Gastrocnemius medialis (tissue), 4 donors: Measurements from ENCODE around the gene UNC93A. TPM values are rescaled to one million over a fixed set of nuclear protein-coding genes. Genes with fewer than 3 reads are reported as not detected.
"Not testable (repeated sequence)": the region's sequence is repeated elsewhere in the genome, so short reads cannot be mapped to it uniquely, and the experiment has no call there.

Experiments used
- ATAC-seq, 2 donors: fragments of 150-250 bp; one replicate each; pipeline ENCODE4 v1.9.1; 2016
- DNase-seq, 2 donors: peaks; one replicate each; pipeline ENCODE4 v3.0.0-alpha.2; 2019
- H3K27ac ChIP-seq, 4 donors: fragments of 200-600 bp; sonication (generic); 1 replicate in 1 of 4; 2 replicates in 3 of 4; pipeline ENCODE4 v1.5.1; 2016 to 2018; ENCODE audit warnings: mild to moderate bottlenecking in 2 of 4, moderate library complexity in 1 of 4
- H3K27me3 ChIP-seq, 3 donors: fragments of 200-600 bp; sonication (generic) in 2 of 3; 1 replicate in 1 of 3; 2 replicates in 2 of 3; pipeline versions ENCODE4 v1.5.1 to v1.6.0; 2016 to 2019; ENCODE audit warnings: mild to moderate bottlenecking in 1 of 3, moderate library complexity in 1 of 3
- H3K36me3 ChIP-seq, 2 donors: fragments of 200-600 bp; sonication (generic) in 1 of 2; one replicate each; pipeline ENCODE4 v1.5.1; 2017 to 2018
- H3K4me1 ChIP-seq, 2 donors: fragments of 200-600 bp; sonication (generic) in 1 of 2; one replicate each; pipeline ENCODE4 v1.5.1; 2016 to 2017; ENCODE audit warnings: mild to moderate bottlenecking in 2 of 2
- H3K4me3 ChIP-seq, 4 donors: fragments of 200-600 bp; sonication (generic) in 3 of 4; 1 replicate in 1 of 4; 2 replicates in 3 of 4; pipeline ENCODE4 v1.5.1; 2016 to 2019; ENCODE audit warnings: mild to moderate bottlenecking in 2 of 4
- H3K9me3 ChIP-seq, 3 donors: fragments of 200-600 bp; sonication (generic) in 2 of 3; 1 replicate in 1 of 3; 2 replicates in 2 of 3; pipeline ENCODE4 v1.5.1; 2016 to 2019
- POLR2A ChIP-seq, 2 donors: fragments of 450-650 bp; IDR thresholded peaks; one replicate each; pipeline ENCODE4 v1.6.1; 2017; ENCODE audit warnings: antibody characterized with exemption in 2 of 2, mild to moderate bottlenecking in 2 of 2, moderate library complexity in 2 of 2
- in situ Hi-C, 4 donors: fragments of 200-750 bp; cut with MboI; loops; one replicate each; pipeline versions ENCODE4 v1.15.0 to v1.8.0; 2017; ENCODE audit warnings: low sequenced_read_pairs in 4 of 4
- intact Hi-C: fragments of 100-400 bp; cut with DNase I; formaldehyde crosslinking; loops from one replicate; pipeline ENCODE4 v1.15.1; 2023; ENCODE audit warnings: low total_unique reads
- total RNA-seq, 4 donors: library from RNA; depleted of rRNA; stranded (reverse); fragments of >200 nt; gene quantifications; one replicate each; pipeline versions ENCODE4 v1.1.0 to v1.2.3, GENCODE V29; 2016
- TF ChIP-seq, protein P1 (sequence below), 5 experiments: fragments of 450-650 bp in 3 of 5; fragments of 200-600 bp in 2 of 5; sonication (generic) in 2 of 5; IDR thresholded peaks in 4 of 5; conservative IDR thresholded peaks in 1 of 5; 1 replicate in 4 of 5; 2 replicates in 1 of 5; pipeline ENCODE4 v1.5.1; 2016 to 2019; ENCODE audit warnings: antibody characterized with exemption in 5 of 5, mild to moderate bottlenecking in 3 of 5, moderate library complexity in 3 of 5

UNC93A gene
- not detected for total RNA-seq

DNA sequence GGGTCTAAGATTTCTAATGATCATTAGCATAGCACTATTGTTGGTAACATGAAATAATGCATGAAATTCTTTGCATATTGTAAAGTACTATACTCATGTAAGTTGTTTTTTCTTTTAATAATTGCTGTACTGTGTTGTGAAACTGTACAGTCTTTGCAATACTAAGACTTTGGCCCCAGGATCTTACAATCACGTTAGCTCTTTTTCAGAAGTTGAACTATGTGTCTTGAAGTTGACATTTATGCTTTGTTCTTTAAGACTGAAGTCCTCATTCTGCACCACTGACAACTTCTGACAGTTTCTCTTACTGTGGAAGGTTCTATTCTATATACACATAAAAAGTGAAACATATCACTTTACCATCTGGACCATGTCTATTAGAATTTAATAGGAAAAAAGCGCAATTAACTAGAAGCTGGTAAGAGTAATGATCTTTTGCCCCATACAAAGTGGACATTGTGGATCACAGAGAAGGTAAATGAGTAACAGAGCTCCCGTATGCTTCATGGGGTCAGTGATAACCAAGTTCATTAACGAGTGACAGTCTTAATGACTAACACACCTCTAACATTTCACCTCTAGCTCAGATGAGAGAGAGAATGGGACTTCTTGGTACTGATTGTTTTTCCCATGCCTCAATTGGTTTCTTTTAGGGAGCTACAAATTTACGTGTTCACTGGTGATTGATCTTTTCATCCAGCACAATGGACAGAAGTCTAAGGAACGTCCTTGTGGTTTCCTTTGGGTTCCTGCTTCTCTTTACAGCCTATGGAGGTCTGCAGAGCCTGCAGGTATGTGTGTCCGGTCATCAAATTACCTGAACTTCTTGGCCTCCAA lies at the start of gene UNC93A:
Gene UNC93A (plus strand): TSS at position 530 of the 837 bp plus-strand sequence. CDS start 175 bp downstream, at position 705.
- Histone ChIP-seq H3K9me3 (no peaks in the 10 kb centered on the region), H3K36me3 (no peaks in the 10 kb centered on the region), H3K4me3 (no peak within 1 kb of the TSS), H3K4me1 (no peaks in the 10 kb centered on the region), H3K27me3 (peaks cover 0 to 3% (median 0%) of the 10 kb centered on the region in 3 donors), H3K27ac (no peak within 1 kb of the TSS)
- no peak for TF ChIP-seq POLR2A (IDR thresholded peaks at IDR 0.05)
- TF ChIP-seq, protein P1, sequence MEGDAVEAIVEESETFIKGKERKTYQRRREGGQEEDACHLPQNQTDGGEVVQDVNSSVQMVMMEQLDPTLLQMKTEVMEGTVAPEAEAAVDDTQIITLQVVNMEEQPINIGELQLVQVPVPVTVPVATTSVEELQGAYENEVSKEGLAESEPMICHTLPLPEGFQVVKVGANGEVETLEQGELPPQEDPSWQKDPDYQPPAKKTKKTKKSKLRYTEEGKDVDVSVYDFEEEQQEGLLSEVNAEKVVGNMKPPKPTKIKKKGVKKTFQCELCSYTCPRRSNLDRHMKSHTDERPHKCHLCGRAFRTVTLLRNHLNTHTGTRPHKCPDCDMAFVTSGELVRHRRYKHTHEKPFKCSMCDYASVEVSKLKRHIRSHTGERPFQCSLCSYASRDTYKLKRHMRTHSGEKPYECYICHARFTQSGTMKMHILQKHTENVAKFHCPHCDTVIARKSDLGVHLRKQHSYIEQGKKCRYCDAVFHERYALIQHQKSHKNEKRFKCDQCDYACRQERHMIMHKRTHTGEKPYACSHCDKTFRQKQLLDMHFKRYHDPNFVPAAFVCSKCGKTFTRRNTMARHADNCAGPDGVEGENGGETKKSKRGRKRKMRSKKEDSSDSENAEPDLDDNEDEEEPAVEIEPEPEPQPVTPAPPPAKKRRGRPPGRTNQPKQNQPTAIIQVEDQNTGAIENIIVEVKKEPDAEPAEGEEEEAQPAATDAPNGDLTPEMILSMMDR (IDR thresholded peaks at IDR 0.05 in 4 of 5, conservative IDR thresholded peaks at IDR 0.05 in 1 of 5): no peak
- in situ Hi-C loops: loop anchor here in 1 of 4 donors (25.0 kb wide), 1 partner anchor 504 kb away; no protein-coding TSS in a partner anchor
- DNase-seq (no peak), ATAC-seq (no peak)
- intact Hi-C loops: no loop called here

DNA sequence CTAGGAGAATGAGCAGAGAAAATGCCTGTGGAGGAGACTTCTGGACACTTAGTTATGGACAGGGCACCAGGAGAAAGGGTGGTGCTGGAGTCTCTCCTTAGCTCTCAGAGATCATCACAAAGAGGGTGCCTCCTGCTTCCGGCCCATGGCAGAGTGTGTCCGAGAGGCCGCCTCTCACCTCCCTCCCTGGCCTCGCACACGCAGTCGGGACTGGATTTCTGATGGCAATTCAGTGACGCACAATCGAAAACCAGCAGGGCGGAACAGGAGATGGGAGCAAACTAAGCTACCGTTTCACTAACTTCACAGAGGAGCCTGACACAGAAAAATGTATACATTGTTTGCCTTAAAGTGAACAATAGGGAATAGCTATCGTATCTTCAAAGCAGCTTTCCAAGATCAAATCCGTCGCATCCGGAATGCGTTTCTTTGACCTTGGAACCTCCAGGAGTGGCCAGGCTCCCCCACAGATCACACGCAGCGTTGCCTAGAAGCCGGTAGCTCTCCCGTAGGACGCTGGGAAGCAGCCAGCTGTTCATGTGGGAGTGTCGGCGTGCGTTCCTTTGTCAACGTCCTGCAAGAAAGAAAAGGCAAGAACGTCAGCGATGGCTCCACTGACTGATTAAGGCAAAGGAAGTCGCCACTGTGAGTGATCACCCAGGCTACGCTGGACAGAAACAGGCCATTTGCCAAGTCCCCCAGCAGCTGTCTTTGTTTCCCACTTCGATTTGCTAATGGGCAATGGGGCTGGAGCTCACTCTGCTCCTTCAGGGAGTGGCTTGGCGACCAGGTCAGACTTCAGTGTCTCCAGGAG lies 49.6 kb upstream of the UNC93A start:
- H3K4me3 ChIP-seq, DNase-seq, H3K27ac ChIP-seq, H3K4me1 ChIP-seq, intact Hi-C loops, H3K9me3 ChIP-seq, H3K36me3 ChIP-seq, ATAC-seq, in situ Hi-C loops, H3K27me3 ChIP-seq: not testable (repeated sequence)

DNA sequence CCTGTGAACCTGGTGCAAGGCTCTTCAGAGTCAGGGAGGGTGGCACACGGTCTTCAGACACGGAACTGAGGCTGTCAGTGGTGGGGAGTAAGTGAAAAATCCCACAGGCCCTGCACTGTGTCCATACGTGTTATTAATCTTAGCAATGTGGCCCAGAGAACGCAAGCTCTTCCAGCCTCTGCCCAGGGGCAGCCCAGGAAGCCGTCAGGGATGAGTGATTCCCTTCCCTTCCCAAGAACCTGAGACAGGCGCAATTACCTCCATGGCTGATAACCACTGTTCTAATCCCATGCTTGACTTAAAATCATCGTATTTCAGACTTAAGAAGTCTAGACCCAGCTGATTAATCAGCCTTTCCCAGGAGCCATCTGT lies 49.0 kb upstream of the UNC93A start:
- H3K4me3 ChIP-seq, H3K27me3 ChIP-seq, H3K4me1 ChIP-seq, H3K27ac ChIP-seq, intact Hi-C loops, H3K9me3 ChIP-seq, in situ Hi-C loops, ATAC-seq, DNase-seq, H3K36me3 ChIP-seq: not testable (repeated sequence)

DNA sequence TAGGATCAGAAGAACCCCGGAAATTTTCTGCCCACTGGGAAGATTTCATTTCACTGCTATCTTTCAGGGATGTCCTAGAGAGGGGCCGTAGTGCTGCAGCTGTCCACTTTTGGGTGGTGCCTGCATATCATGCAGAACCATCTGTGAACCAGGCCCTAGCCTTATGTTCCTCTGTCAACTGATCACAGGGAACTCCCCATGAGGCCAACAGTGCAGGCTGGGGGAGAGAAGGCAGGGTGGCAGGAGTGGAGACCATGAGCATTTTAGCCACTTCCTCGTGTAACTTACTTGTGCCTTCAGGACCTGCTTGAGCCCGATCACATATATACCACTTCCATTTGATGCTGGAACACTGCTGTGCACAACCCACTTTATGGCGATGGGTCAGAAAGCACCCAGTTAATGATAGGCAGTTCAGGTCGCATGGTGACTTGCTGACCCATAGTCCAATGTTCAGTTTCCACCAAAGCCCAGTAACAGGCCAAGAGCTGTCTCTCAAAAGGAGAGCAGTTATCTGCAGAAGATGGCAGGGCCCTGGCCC lies 48.5 kb upstream of the UNC93A start:
- DNase-seq, intact Hi-C loops: not testable (repeated sequence)

DNA sequence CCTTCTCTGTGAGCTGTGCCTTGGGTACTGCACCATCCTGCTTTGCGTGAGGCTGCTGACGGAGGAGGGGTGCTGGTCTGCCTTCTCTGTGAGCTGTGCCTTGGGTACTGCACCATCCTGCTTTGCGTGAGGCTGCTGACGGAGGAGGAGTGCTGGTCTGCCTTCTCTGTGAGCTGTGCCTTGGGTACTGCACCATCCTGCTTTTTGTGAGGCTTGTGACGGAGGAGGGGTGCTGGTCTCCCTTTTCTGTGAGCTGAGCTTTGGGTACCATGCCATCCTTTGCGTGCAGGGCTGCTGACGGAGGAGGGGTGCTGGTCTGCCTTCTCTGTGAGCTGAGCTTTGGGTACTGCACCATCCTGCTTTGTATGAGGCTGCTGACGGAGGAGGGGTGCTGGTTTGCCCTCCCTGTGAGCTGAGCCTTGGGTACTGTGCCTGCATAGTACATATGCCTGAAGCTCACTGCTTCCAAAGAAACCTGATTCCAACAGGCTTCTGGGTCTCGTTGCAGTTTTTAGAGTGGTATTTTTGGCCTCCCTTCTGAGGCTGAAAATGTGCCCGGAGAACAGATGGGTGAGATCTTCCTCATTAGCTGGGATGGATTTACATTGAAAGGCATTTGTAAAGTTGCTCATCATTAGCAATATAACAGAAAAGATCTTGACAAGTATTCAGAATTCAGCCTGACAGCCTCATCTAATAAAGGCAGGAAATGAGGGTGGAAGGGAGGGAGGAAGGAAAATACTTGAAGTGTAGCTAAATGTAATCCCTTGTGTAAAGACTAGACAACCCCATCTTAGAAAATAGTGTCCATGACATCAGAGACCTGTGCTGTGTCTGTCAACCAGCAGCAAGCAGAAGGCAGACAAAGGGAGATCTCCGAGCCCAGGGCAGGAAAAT lies 46.8 kb upstream of the UNC93A start:
- intact Hi-C loops (no loop called here), in situ Hi-C loops (no loop called here)
- peaks cover 0 to 8% (median 0%) of the 10 kb centered on the region in 3 donors for H3K27me3 ChIP-seq
- no peak overlapping the region for H3K27ac ChIP-seq
- no peak for TF ChIP-seq POLR2A (IDR thresholded peaks at IDR 0.05)
- TF ChIP-seq, protein P1 (IDR thresholded peaks at IDR 0.05 in 4 of 5, conservative IDR thresholded peaks at IDR 0.05 in 1 of 5): no peak
- no peak for DNase-seq
- H3K4me1 ChIP-seq: no peaks in the 10 kb centered on the region
- no peak for ATAC-seq
- H3K9me3 ChIP-seq: no peaks in the 10 kb centered on the region
- no peaks in the 10 kb centered on the region for H3K36me3 ChIP-seq
- H3K4me3 ChIP-seq: no peak overlapping the region

More for the DNA sequence above, 48.5 kb upstream of the UNC93A start:
- H3K4me1 ChIP-seq, H3K36me3 ChIP-seq, H3K4me3 ChIP-seq, ATAC-seq, H3K27me3 ChIP-seq, H3K9me3 ChIP-seq, in situ Hi-C loops, H3K27ac ChIP-seq: not testable (repeated sequence)
